GM21515 (cell line): ENCODE measurements around the gene MUTYH.

Source experiments
- ATAC-seq: cut with Tn5 transposase; IDR thresholded peaks from one replicate; pipeline ENCODE4 v1.9.1; 2021; ENCODE audit not compliant: unreplicated experiment

The MUTYH gene

DNA sequence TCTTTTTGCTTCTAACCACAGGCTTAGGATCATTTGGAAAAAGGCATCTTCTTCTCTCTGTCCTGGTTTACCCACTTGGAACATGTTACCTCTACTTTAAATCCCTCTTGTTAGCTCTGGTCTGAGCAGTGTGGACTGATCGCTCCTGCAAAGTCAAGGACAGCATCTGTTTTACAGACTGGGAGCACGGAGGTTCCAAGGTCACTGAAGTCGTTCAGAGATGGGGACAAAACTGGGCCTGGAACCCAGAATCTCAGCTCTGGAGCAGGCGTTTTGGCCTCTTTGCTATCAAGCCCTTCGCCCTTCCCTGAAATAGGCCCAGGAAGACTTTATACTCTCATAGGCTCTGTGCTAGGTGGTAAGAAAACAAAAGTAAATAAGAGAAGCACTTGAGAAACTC is 11.3 kb upstream of the MUTYH start:
- no peak for ATAC-seq

- no peak for ATAC-seq
Measured at GRCh38 chr1:45348966-45349677, 8.9 kb upstream of the MUTYH start.

DNA sequence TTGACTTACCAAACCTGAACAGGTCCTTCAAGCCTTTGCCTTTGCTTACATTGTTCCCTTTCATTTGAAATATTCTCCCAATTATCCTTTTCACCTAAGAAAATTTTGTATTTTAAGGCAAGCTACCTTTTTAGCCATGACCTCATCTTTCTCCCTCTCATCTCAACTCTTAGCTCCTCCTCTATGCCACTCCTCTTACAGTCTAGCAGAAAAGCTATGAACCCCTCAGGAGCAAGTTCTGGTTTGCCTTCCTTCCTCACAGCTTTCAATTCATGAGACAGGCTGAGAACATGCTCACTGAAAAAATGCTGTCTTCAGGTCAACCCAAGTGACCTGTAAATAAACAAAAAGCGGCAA is 8.3 kb upstream of the MUTYH start:
- no peak for ATAC-seq

DNA sequence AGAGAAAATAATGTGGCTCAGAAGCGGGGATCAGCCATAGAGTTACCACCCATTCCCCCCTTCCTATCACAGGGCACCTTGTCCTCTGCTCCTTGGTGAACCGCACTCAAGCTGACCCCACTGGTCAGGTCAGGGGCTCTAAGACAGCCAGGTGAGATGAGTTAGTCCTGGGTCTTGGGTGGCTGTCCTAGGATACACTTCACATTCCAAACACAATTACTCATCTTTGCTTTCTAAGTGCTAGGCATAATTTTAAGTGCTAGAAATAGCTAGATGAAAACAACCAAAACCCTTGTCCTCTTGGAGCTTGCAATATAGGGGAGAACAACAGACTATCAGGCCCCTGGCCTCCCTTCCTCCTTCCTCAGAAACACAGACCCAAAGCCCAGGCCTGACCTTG is 7.8 kb upstream of the MUTYH start:
- ATAC-seq, result no peak

- ATAC-seq, result no peak
Measured at GRCh38 chr1:45346473-45346872, 6.2 kb upstream of the MUTYH start.

DNA sequence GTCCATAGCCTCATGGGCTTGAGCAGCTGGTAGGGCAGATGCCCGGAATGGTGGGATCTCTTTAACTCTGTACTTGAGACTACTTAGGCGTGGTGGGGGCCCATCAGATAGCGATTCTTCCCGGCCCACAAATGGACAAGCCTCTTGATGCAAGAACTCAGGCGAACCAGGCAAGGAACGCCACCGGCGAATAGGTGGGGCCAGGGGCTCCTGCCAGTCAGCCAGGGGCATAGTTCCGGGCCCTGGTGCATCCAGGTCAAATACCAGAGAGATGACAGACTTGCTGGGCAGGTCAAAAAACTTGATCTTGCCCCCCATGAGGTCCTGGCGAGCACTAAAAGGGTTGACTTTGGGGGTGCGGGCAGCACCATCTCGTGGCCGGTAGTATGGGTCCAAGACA is 4.8 kb upstream of the MUTYH start:
- ATAC-seq, result no peak

GRCh38 chr1:45344499-45344898 is 4.3 kb upstream of the MUTYH start:
- ATAC-seq, result no peak

DNA sequence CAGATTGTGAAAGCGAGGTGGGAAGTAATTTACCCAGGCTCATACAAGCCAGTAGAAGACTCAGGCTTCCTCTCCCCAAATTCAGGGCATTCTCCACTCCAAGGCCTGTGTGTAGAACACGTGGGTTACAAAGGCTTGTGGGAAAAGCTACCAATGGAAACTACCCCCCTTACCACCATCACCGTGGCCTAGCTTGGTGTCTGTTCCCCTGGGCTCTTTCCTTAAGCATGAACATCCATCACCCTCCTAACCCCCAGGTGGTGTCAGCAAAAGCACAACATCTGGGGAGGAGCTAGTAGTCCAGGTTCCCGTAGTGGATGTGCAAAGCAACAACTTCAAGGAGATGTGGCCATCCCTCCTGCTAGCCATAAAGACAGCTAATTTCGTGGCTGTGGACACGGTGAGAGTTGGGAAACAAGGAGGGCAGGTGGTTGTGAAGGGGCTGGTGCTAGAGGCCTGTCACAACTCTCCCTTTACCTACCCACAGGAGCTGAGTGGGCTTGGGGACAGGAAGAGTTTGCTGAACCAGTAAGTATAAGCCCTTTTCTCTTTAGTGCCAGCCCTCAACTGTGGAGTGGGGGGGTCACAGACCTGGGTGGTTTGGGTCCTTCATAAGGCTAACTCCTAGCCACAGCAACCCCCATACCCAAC is 701 bp upstream of the MUTYH start:
- ATAC-seq, result no peak

DNA sequence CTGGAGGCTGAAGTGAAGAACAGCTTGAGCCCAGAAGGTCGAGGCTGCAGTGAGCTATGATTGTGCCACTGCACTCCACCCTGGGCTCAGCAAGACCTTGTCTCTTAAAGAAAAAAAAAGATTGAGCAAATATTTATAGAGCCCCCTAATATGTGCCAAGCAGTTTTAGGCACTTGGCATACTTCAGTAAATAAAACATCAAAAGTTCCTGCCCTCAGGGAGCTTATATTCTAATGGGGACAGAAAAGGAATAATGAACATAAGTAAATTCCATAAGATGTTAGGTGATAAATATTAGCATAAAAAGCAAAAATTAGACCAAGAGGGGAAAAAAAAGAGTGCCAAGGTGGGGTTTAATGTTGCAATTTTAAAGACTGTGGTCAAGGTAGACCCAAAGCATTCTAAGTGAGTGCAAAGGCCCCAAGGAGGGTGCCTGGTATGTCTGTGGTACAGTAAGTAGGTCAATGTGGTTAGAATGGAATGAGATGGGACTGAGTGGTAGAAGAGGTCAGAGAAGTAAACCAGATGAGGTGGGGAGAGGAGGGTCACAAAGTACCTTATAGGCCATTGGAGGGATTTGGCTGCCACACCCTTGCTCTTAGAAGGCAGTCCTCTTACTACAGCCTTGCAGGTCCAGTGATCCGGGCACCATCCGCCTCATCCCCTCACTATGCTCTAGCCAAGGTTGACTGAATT is 2.5 kb downstream of the MUTYH start:
- ATAC-seq, result no peak

GRCh38 chr1:45335855-45336324 is 4.3 kb downstream of the MUTYH start:
- no peak for ATAC-seq

DNA sequence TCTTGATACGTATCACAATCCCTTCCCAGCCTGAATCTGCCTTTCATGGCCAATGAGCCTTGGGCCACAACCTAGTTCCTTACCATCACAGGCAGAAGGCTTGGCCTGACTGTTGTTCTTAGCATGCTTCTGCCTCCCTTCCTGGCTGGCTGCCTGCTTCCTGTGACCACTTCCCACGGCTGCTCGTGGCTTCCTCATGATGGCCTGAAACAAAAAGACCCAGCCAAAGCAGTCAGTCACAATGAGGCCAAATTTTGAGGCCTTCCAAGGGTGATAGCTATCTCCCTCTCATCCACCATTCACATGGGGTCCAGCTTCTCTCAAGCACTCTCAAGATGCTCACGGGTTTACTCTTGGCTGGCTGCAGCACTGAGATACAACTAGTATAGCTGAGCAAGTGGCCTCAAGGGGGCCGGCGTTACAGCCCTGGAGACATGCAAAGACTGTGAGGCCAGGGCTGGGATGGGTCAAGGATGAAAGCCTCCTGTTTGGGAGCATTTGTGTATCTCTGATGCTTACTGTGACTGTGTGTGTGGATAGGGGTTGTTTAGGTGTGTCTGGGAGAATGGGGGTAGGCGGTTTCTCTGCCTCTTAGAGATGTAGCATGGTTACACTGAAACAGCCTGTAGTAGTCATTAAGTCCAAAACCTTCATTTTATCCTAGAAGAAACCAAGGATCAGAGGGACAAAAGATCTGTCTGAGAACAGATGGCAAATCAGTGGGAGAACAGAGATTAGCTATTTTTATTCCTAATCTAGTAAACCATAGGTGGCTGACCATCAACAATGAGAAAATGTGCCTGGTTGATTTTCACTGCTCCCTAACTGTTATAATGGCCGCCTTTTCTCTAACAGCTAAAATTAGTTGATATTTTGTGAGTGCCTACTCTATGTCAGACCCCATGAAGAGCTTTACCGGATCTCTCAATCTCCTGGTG is 5.7 kb downstream of the MUTYH start:
- no peak for ATAC-seq

- ATAC-seq, result no peak
Measured at GRCh38 chr1:45332346-45332720, 7.9 kb downstream of the MUTYH start.

GRCh38 chr1:45331436-45332345 is 8.5 kb downstream of the MUTYH start:
- no peak for ATAC-seq

GRCh38 chr1:45329445-45329844 is 10.8 kb downstream of the MUTYH start:
- ATAC-seq, result no peak

- ATAC-seq, result no peak
Measured at GRCh38 chr1:45328680-45329079, 11.6 kb downstream of the MUTYH start.

DNA sequence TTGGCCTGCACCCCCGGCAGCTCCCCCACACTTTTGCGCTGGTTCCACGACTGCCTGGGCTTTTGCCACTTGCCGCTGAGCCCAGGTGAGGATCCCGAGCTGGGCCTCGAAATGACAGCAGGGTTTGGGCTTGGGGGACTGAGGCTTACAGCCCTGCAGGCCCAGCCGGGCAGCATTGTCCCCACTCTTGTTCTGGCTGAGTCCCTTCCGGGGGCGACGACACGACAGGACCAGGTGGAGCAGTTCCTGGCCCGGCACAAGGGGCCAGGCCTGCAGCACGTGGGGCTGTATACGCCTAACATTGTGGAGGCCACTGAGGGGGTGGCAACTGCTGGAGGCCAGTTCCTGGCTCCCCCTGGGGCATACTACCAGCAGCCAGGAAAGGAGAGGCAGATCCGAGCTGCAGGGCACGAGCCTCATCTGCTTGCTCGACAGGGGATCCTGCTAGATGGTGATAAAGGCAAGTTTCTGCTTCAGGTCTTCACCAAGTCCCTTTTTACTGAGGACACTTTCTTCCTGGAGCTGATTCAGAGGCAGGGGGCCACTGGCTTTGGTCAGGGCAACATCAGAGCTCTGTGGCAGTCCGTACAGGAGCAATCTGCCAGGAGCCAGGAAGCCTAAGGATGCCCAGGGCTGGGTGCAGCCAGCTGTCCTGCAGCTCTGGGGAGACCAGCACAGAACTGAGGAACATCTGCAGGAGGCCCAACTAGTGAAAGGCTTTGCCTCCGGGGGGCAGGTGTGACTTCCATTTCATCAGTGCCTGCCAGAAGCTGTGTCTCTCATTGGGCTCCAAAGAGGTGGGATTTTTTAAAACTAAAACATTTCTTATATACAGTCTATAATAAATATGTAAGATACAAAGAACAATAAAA is 12.4 kb downstream of the MUTYH start:
- ATAC-seq, result no peak

- no peak for ATAC-seq
Measured at GRCh38 chr1:45326627-45327623, 13.3 kb downstream of the MUTYH start, which contains the start of gene HPDL. Gene HPDL (plus strand): TSS chr1:45326895. CDS start chr1:45327149, 254 bp downstream.
